PC-9 (cell line): Measurements from ENCODE around the gene SLC6A6.

ENCODE experiments used
- EZH2 ChIP-seq: fragments of 200-600 bp; sonication (generic); IDR thresholded peaks from 2 replicates; pipeline ENCODE4 v1.8.0; 2017; ENCODE audit warnings: antibody characterized with exemption, low read depth
- TF ChIP-seq, protein P1 (sequence below): fragments of 200-600 bp; sonication (generic); conservative IDR thresholded peaks from 2 replicates; pipeline ENCODE4 v1.6.1; 2017; ENCODE audit warnings: mixed run types, antibody characterized with exemption, mild to moderate bottlenecking, moderate library complexity

DNA sequence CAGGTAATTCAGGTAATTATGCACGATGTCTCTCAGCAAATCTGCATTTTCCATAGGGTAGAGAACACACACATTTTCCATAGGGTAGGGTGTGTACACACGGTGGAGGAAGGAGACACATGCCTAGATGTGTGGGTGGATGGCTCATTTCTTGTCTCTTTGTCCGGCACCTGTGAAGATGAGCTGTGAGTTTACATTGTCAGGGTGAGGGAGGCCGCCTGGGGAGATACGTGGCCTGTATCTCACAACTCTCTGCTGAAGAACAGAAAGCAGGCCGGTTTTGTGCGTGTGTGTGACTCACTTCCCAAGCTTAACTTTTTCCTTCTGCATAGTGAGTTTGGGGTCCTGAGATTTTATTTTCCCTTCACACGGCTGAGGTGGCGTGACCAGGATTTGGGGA is 60.3 kb downstream of the SLC6A6 start:
- TF ChIP-seq, protein P1, sequence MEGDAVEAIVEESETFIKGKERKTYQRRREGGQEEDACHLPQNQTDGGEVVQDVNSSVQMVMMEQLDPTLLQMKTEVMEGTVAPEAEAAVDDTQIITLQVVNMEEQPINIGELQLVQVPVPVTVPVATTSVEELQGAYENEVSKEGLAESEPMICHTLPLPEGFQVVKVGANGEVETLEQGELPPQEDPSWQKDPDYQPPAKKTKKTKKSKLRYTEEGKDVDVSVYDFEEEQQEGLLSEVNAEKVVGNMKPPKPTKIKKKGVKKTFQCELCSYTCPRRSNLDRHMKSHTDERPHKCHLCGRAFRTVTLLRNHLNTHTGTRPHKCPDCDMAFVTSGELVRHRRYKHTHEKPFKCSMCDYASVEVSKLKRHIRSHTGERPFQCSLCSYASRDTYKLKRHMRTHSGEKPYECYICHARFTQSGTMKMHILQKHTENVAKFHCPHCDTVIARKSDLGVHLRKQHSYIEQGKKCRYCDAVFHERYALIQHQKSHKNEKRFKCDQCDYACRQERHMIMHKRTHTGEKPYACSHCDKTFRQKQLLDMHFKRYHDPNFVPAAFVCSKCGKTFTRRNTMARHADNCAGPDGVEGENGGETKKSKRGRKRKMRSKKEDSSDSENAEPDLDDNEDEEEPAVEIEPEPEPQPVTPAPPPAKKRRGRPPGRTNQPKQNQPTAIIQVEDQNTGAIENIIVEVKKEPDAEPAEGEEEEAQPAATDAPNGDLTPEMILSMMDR: no peak
- TF ChIP-seq EZH2: no peak
